Endodermal cell (in vitro differentiated cells): Measurements from ENCODE around the gene SMURF1. TPM values are rescaled to one million over a fixed set of nuclear protein-coding genes. Genes with fewer than 3 reads are reported as not detected.

Experiments
- DNase-seq: peaks from one replicate; pipeline ENCODE4 v3.0.0-alpha.2; 2017
- H3K27ac ChIP-seq: 2 replicates; pipeline ENCODE4 v1.5.1; 2013; ENCODE audit warnings: mild to moderate bottlenecking, low read depth, low read length, moderate library complexity
- H3K27me3 ChIP-seq: 2 replicates; pipeline ENCODE4 v1.6.1; 2013; ENCODE audit warnings: mild to moderate bottlenecking, low read length, moderate library complexity; ENCODE audit not compliant: insufficient read depth, control insufficient read depth, poor library complexity, severe bottlenecking
- H3K36me3 ChIP-seq: 2 replicates; pipeline ENCODE4 v1.7.0; 2013; ENCODE audit warnings: mild to moderate bottlenecking, low read length, moderate library complexity; ENCODE audit not compliant: control insufficient read depth, insufficient read depth
- H3K4me1 ChIP-seq: one replicate; pipeline ENCODE4 v1.7.0; 2013; ENCODE audit warnings: low read length; ENCODE audit not compliant: control insufficient read depth, insufficient read depth
- H3K4me3 ChIP-seq: 2 replicates; pipeline ENCODE4 v1.5.1; 2013; ENCODE audit warnings: mild to moderate bottlenecking, low read length, moderate library complexity
- H3K9ac ChIP-seq: 2 replicates; pipeline ENCODE4 v1.6.1; 2013; ENCODE audit warnings: mild to moderate bottlenecking, low read length, moderate library complexity; ENCODE audit not compliant: poor library complexity, severe bottlenecking; ENCODE audit errors: extremely low read depth
- H3K9me3 ChIP-seq: 2 replicates; pipeline ENCODE4 v1.6.1; 2013; ENCODE audit warnings: mild to moderate bottlenecking, low read length, moderate library complexity; ENCODE audit not compliant: control insufficient read depth
- H3K27ac Mint-ChIP-seq: 2 replicates; pipeline ENCODE4 v1.8.0; 2020; ENCODE audit warnings: mixed read lengths
- H3K27me3 Mint-ChIP-seq: 2 replicates; pipeline ENCODE4 v1.8.0; 2021; ENCODE audit warnings: mild to moderate bottlenecking, mixed read lengths; ENCODE audit not compliant: insufficient read depth
- H3K36me3 Mint-ChIP-seq: 2 replicates; pipeline ENCODE4 v1.8.0; 2020; ENCODE audit warnings: low read depth, mixed read lengths
- H3K4me1 Mint-ChIP-seq: 2 replicates; pipeline ENCODE4 v1.8.0; 2020; ENCODE audit warnings: mixed read lengths
- H3K4me3 Mint-ChIP-seq: 2 replicates; pipeline ENCODE4 v1.8.0; 2020; ENCODE audit warnings: mild to moderate bottlenecking, moderate library complexity, mixed read lengths
- H3K9me3 Mint-ChIP-seq: 2 replicates; pipeline ENCODE4 v1.8.0; 2020; ENCODE audit warnings: mild to moderate bottlenecking, mixed read lengths
- CTCF ChIP-seq: fragments of 200-600 bp; sonication (generic); conservative IDR thresholded peaks from 2 replicates; pipeline ENCODE4 v1.5.0; 2021; ENCODE audit warnings: antibody characterized with exemption, mild to moderate bottlenecking
- WGBS, 2 experiments: methylation state at CpG; one replicate each; pipeline versions ENCODE4 v1.1.5 to v1.1.7; 2013; ENCODE audit warnings: missing lambda C conversion rate in 2 of 2, mixed read lengths in 1 of 2; ENCODE audit not compliant: insufficient coverage in 1 of 2, insufficient read length in 1 of 2; 5-methylcytosine and 5-hydroxymethylcytosine counted together
- total RNA-seq, 2 donors: library from RNA; stranded (reverse); fragmentation: NEBNext Ultra II Directional in 1 of 2; extraction: Animal tissue kit (Norgen Biotek cat#: 25700) in 1 of 2; gene quantifications; 2 replicates in 1 of 2; 3 replicates in 1 of 2; pipeline ENCODE4 v1.2.1, GENCODE V29; 2021

Gene SMURF1
- total RNA-seq, 2 donors from 2014 or later, result 31.6 to 38.1 TPM

- TF ChIP-seq CTCF, result no peak
- peaks cover 39% of the 10 kb centered on the region for H3K9me3 ChIP-seq
- H3K27me3 ChIP-seq, result no peaks in the 10 kb centered on the region
- no peak overlapping the region for H3K4me3 Mint-ChIP-seq
- H3K9me3 Mint-ChIP-seq, result peaks cover 16% of the 10 kb centered on the region
- peaks cover 13% of the 10 kb centered on the region for H3K36me3 ChIP-seq
- no peak overlapping the region for H3K27ac Mint-ChIP-seq
- H3K36me3 Mint-ChIP-seq, result peaks cover 38% of the 10 kb centered on the region
- H3K4me1 ChIP-seq, result no peaks in the 10 kb centered on the region
- no peak overlapping the region for H3K9ac ChIP-seq
- H3K27me3 Mint-ChIP-seq, result no peaks in the 10 kb centered on the region
- no peak for DNase-seq
- peaks cover 19% of the 10 kb centered on the region for H3K4me1 Mint-ChIP-seq
- 95% methylated on average over 1 of the region's 1 CpG; no CpG with 5 or more reads in 1 of the 2 experiments for WGBS, 2 experiments
- no peak overlapping the region for H3K4me3 ChIP-seq
- H3K27ac ChIP-seq, result no peak overlapping the region
These were observed 28.5 kb downstream of the SMURF1 start for GRCh38 chr7:99115379-99115778.

GRCh38 chr7:99112979-99113378 is 30.9 kb downstream of the SMURF1 start:
- no peak for TF ChIP-seq CTCF
- Mint-ChIP-seq H3K27ac (no peak overlapping the region), H3K4me1 (peaks cover 27% of the 10 kb centered on the region), H3K27me3 (no peaks in the 10 kb centered on the region), H3K36me3 (peaks cover 19% of the 10 kb centered on the region), H3K9me3 (peaks cover 8% of the 10 kb centered on the region), H3K4me3 (no peak overlapping the region)
- Histone ChIP-seq H3K36me3 (no peaks in the 10 kb centered on the region), H3K9me3 (peaks cover 26% of the 10 kb centered on the region), H3K4me1 (no peaks in the 10 kb centered on the region), H3K4me3 (no peak overlapping the region), H3K27ac (no peak overlapping the region), H3K9ac (no peak overlapping the region), H3K27me3 (no peaks in the 10 kb centered on the region)
- DNase-seq, result no peak
- WGBS, 2 experiments, result 75% methylated on average over 1 of the region's 1 CpG; no CpG with 5 or more reads in 1 of the 2 experiments

GRCh38 chr7:99112097-99112496 is 31.8 kb downstream of the SMURF1 start:
- Histone ChIP-seq H3K27ac (no peak overlapping the region), H3K4me1 (no peaks in the 10 kb centered on the region), H3K4me3 (no peak overlapping the region), H3K9ac (no peak overlapping the region), H3K36me3 (no peaks in the 10 kb centered on the region), H3K27me3 (no peaks in the 10 kb centered on the region), H3K9me3 (peaks cover 18% of the 10 kb centered on the region)
- peaks cover 6% of the 10 kb centered on the region for H3K9me3 Mint-ChIP-seq
- H3K4me1 Mint-ChIP-seq, result peaks cover 34% of the 10 kb centered on the region
- no peak for DNase-seq
- no peaks in the 10 kb centered on the region for H3K27me3 Mint-ChIP-seq
- H3K36me3 Mint-ChIP-seq, result peaks cover 17% of the 10 kb centered on the region
- 63 to 88% methylated on average over 1 to 2 of the region's 2 CpGs for whole genome bisulfite sequencing, 2 experiments
- H3K4me3 Mint-ChIP-seq, result no peak overlapping the region
- TF ChIP-seq CTCF, result no peak
- peak overlapping the region; percentile 42 for H3K27ac Mint-ChIP-seq
